Left ventricle myocardium superior (tissue), 1 donor: Measurements from ENCODE around the gene HOXB1. TPM values are rescaled to one million over a fixed set of nuclear protein-coding genes. Genes with fewer than 3 reads are reported as not detected.
"Not testable (repeated sequence)": the region's sequence is repeated elsewhere in the genome, so short reads cannot be mapped to it uniquely, and the experiment has no call there.

ENCODE experiments used
- ATAC-seq: fragments of 200-7000 bp; cut with Tn5 transposase; one replicate; pipeline ENCODE4 v1.9.1; 2020; ENCODE audit warnings: mild to moderate bottlenecking, moderate library complexity
- DNase-seq: peaks from one replicate; pipeline ENCODE4 v3.0.0-alpha.2; 2020
- intact Hi-C: fragments of 100-400 bp; cut with micrococcal nuclease; formaldehyde crosslinking; loops from one replicate; pipeline ENCODE4 v1.11.0; 2022
- total RNA-seq: library from RNA; stranded (reverse); fragmentation: NEBNext Ultra II Directional; extraction: Animal tissue kit (Norgen Biotek cat#: 25700); gene quantifications from one replicate; pipeline ENCODE4 v1.2.1, GENCODE V29; 2021
- donor health status: DM: no; HTN: yes; CAD: no; lungs with severe emphysema.

HOXB1 gene
- total RNA-seq, 1 donor from 2014 or later = not detected

GRCh38 chr17:48546137-48546923 lies 15.5 kb upstream of the HOXB1 start:
- intact Hi-C loops = no loop called here
- DNase-seq (no peak), ATAC-seq (no peak)

GRCh38 chr17:48545539-48545938 lies 14.7 kb upstream of the HOXB1 start:
- ATAC-seq (no peak), DNase-seq (no peak)
- intact Hi-C loops = no loop called here

DNA sequence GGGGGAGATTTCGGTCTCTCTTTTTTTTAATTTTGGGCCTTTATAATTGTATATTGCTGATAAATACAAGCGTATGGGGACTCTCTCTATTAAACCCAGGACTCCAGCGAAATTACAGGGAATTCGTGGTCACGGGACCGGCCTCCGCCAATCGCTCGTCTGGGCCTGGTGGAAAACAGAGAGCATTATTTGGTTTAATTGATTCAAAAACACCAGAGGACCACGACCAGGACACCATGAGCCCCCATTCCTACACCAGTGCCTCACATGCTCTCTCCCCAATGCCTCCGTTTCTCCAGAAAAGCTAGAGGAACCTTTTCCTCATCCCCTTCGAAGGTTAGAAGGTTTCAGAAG lies 14.2 kb upstream of the HOXB1 start, which contains the start of gene HOXB2:
HOXB2 (minus strand) TSS at position 88 of the 354 bp plus-strand sequence. CDS start 198 bp downstream, outside the sequence.
- DNase-seq = peak; percentile 62
- peak; percentile 26 for ATAC-seq
- intact Hi-C loops = no loop called here

- ATAC-seq = peak; percentile 67
- intact Hi-C loops = no loop called here
- peak; percentile 87 for DNase-seq
These were observed 13.7 kb upstream of the HOXB1 start for GRCh38 chr17:48544349-48545021.

DNA sequence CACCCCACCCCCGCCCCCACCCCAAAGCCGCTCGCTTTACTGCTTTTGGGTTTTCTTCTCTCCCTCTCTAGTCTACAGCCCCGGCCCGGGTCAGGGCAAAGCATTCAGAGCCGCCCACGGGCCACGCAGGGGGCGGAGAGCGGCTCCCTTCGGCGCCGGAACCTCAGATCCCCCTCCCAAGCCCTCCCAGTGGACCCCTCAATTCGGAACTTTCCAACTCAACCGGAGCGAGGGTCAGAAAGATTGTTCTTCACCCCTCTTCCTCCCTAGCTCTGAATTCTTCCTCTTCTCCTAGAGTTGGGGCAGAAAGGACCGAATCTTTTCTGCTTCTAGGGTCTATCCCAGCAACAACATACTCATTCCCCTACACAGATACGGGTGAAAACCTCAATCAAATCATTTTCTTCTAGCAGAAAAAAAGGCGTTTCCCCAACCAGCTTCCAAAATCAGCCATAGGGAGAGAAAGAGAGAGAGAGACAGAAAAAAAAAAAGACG lies 13.1 kb upstream of the HOXB1 start:
- intact Hi-C loops = no loop called here
- ATAC-seq = peak; percentile 42
- DNase-seq = peak; percentile 55

DNA sequence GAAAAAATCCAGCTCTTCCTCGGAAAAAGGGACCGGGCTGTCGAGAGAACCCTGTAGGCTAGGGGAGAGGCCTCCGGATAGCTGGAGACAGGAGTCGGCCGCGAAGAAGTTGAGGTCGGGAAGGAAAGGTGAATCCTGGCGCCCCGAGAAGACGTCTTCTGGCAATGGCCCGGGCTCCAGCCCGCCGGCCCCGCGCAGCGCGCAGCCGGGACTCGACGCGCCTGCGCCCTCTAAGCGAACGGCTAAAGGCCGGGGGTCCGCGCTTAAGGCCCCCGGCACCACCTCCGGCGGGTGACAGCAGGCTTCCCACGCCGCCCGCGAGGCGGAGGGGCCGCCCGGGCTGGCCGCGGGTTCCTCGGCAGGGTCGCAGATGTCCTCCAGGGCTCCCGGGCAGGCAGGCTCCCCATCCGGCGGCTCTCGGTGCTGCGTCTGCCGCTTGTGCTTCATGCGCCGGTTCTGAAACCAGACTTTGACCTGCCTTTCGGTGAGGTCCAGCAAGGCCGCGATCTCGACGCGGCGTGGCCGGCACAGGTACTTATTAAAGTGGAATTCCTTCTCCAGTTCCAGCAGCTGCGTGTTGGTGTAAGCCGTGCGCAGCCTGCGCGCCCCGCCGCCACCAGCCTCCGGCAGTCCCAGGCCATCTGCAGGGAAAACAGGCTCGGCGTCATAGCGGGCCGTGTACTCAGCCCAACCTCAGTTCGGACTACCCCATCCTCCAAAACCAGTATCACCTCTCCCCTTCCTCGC lies 12.5 kb upstream of the HOXB1 start:
- peak; percentile 61 for DNase-seq
- intact Hi-C loops = no loop called here

DNA sequence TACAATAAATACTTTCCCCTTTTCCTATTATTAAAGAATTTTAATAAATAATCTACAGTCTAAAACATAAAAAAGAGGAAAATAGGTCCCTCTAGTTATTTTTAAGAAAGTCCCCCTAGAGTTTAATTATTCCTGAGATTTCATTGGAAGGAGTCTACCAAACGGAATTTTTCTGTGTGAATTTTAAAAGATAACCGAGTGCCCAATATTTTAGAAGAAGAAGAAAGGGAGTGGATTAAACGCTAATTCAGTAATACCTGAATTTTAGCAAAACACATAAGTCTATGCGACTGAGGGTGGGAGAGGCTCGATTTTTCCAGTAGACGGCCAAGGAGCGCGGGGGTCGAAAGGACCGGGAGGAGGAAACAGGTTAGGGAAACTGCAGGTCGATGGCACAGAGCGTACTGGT lies 11.9 kb upstream of the HOXB1 start:
- intact Hi-C loops = no loop called here
- ATAC-seq = no peak
- DNase-seq = no peak

More for the DNA sequence above, 12.5 kb upstream of the HOXB1 start:
- peak; percentile 48 for ATAC-seq

DNA sequence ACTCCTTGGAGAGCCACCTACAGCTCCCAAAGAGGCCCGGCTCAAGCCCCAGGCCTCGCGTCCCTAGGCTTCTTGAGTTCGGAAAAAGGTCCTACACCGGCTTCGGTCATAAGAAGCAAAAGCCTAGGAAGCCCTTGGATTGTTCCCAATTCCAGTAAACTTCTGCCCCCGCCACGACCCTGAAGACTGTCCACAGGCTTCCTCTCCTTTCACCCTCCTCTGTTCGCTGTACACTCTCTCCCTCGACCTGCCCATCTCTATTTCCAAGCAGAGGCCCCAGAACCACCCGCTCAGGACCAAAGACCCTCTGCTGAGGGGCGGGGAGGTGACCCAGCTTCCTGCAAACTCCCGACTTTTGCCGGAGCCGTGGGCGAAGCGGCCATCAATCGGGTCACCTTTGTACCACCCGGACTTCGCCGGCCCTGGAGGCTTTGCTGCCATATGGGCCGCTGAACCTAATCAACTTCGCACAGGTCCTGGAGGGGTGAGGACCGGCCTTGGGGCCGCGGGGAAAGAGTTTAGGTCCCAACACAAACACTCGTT lies 11.4 kb upstream of the HOXB1 start:
- peak; percentile 7 for ATAC-seq
- intact Hi-C loops = no loop called here
- no peak for DNase-seq

DNA sequence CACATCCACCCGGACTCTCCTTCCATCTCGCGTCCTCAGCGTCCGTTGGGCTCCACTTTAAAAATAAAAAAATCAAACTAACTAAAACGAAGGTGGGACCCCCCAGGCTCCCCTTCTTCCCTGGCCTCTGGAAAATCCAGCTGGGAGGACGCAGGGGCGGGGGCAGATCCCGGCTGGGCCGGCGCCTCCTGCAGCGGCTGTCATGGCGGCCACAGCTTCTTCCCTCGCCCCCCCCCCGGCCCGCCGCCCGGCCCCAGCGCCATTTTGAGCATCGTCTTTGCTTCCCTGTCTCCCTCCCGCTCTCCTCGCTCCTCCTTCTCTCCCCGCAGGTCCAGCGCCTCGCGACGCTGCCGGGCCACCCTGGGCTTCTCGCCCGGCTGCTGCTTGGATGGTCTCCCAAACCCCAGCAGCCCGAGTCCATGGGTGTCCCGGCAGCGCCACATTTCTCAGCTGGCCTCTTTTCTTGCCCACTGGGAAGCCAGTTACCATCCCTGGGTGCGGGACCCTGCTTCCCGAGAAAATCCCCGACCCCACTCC lies 10.8 kb upstream of the HOXB1 start:
- ATAC-seq (peak; percentile 77), DNase-seq (peak; percentile 80)
- intact Hi-C loops = no loop called here

- ATAC-seq (no peak), DNase-seq (no peak)
- intact Hi-C loops = no loop called here
These were observed 10.3 kb upstream of the HOXB1 start for GRCh38 chr17:48541036-48541576.

- ATAC-seq (no peak), DNase-seq (no peak)
- intact Hi-C loops = no loop called here
These were observed 9.4 kb upstream of the HOXB1 start for GRCh38 chr17:48540213-48540612.

GRCh38 chr17:48539177-48539576 lies 8.4 kb upstream of the HOXB1 start:
- ATAC-seq (no peak), DNase-seq (no peak)
- intact Hi-C loops = no loop called here

GRCh38 chr17:48537316-48537715 lies 6.5 kb upstream of the HOXB1 start:
- intact Hi-C loops = no loop called here
- DNase-seq (no peak), ATAC-seq (no peak)

DNA sequence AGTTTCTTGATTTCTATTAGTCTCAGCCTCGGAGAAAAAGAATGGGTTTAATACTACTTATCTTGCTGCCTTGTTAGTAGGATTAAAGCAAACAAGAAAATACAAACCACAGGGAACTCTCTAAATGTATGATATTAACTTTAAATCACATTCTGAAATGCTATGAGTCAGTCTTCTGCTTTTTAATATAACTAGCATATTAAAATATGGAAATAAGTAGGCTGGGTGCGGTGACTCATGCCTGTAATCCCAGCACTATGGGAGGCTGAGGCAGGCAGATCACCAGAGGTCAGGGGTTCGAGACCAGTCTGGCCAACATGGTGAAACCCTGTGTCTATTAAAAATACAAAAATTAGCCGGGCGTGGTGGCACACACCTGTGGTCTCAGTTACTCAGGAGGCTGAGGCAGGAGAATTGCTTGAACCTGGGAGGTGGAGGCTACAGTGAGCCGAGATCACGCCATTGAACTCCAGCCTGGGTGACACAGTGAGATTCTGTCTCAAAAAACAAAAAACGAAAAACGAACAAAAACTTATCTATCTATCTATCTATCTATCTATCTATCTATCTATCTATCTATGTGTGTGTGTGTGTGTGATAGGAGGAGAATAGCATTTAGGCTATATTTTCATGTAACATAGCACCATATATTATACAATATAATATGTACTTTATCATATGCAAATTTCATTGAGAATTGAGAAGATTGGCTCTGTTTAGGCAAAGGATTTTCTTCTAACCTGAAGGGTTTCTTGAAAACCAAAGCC lies 5.2 kb upstream of the HOXB1 start:
- DNase-seq, ATAC-seq, intact Hi-C loops: not testable (repeated sequence)

GRCh38 chr17:48532261-48532660 lies 1.4 kb upstream of the HOXB1 start:
- ATAC-seq = no peak
- intact Hi-C loops = no loop called here
- no peak for DNase-seq

DNA sequence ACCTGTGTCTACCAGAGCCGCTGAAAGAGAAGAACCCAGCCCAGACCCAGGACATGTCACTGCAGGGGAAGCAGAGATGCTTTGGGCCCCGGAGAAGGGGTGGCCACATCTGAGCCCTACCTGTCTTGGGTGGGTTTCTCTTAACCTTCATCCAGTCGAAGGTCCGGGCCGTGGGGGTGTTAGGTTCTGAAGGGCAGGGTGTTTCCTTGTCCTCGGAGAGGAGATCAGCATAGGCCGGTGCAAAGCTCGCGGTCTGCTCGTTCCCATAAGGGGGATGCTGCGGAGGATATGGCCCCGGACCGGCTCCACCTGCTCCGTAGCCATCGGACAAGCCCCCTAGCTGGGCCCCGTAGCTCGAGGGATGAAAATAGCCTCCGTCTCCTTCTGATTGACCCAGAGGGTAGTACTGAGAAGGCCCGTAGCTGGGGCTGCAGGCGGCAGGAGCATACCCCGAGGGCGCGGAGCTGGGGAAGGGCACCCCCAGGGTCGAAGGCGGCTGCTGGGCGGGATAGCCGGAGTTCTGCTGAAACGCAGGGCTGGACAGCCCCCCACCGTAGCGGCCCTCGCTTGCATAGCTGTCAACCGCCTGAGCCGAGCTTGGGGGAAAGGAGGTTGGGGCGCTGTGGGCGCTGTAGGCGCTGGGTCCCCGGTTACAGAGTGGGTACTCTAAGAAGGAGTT lies 464 bp downstream of the HOXB1 start:
- no peak for ATAC-seq
- no peak for DNase-seq
- intact Hi-C loops = no loop called here

- DNase-seq (no peak), ATAC-seq (no peak)
- intact Hi-C loops = no loop called here
These were observed 1.2 kb downstream of the HOXB1 start for GRCh38 chr17:48529683-48530009.
